Ishikawa (cell line): ENCODE data around the gene TBC1D17.

ENCODE experiments used
- CEBPB ChIP-seq: IDR thresholded peaks from 2 replicates; pipeline ENCODE4 v1.6.1; 2012
- EGR1 ChIP-seq: IDR thresholded peaks from 2 replicates; pipeline ENCODE4 v1.6.1; 2012
- REST ChIP-seq: IDR thresholded peaks from 2 replicates; pipeline ENCODE4 v1.6.1; 2012; ENCODE audit warnings: low read depth, mild to moderate bottlenecking
- TAF1 ChIP-seq: IDR thresholded peaks from 2 replicates; pipeline ENCODE4 v1.6.1; 2012; ENCODE audit warnings: low read depth, mild to moderate bottlenecking
- TCF12 ChIP-seq: IDR thresholded peaks from 2 replicates; pipeline ENCODE4 v1.6.1; 2012; ENCODE audit warnings: low read depth
- TEAD4 ChIP-seq: IDR thresholded peaks from 2 replicates; pipeline ENCODE4 v1.6.1; 2012
- YY1 ChIP-seq: IDR thresholded peaks from 2 replicates; pipeline ENCODE4 v1.6.1; 2012; ENCODE audit warnings: low read depth
- ZBTB7A ChIP-seq: IDR thresholded peaks from 2 replicates; pipeline ENCODE4 v1.6.1; 2012; ENCODE audit warnings: low read depth
- TF ChIP-seq, protein P1 (sequence below): IDR thresholded peaks from 2 replicates; pipeline ENCODE4 v1.6.1; 2012

- TF ChIP-seq, protein P1, sequence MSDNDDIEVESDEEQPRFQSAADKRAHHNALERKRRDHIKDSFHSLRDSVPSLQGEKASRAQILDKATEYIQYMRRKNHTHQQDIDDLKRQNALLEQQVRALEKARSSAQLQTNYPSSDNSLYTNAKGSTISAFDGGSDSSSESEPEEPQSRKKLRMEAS, result no peak
- TF ChIP-seq REST (no peak), ZBTB7A (no peak), TAF1 (no peak), TCF12 (no peak), CEBPB (no peak), TEAD4 (no peak), YY1 (no peak), EGR1 (no peak)
These were observed 3.7 kb upstream of the TBC1D17 start for GRCh38 chr19:49873834-49874233.
